GM12892 (cell line): ENCODE results near the gene SLC35B1.

Experiments
- POLR2A ChIP-seq: IDR thresholded peaks from 2 replicates; pipeline ENCODE4 v1.6.1; 2011; ENCODE audit warnings: low read depth, low read length, control low read depth
- POLR2AphosphoS5 ChIP-seq: IDR thresholded peaks from 2 replicates; pipeline ENCODE4 v1.6.1; 2011; ENCODE audit warnings: low read depth, low read length, control low read depth
- TAF1 ChIP-seq: IDR thresholded peaks from 2 replicates; pipeline ENCODE4 v1.6.1; 2011; ENCODE audit warnings: low read depth, mild to moderate bottlenecking, control low read depth, low read length, borderline replicate concordance

DNA sequence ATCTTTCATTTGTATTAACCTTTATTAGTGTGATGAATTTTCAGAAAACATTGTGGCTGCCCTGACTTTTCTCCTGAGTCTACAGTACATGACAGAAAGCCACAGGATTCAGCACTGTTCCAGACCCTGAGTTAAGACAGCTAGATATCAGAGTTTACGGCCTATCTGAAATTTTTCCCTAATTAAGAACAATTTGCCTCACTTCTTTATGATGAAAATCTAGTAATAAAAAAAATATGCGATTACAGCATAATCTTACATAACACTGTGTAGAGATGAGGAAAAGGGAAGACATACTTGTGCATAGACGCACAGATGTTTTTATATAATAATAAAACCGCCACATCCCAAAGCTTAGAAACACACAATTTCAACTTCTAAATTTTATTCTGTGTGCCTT lies 37.1 kb downstream of the SLC35B1 start:
- TF ChIP-seq TAF1: no peak
- TF ChIP-seq POLR2A: no peak
- TF ChIP-seq POLR2AphosphoS5: no peak
